GM12891 (cell line): ENCODE results near the gene PHTF1.

Experiments
- DNase-seq: peaks from one replicate; pipeline ENCODE4 v3.0.0; 2011; ENCODE audit warnings: low spot score; ENCODE audit not compliant: insufficient read length
- FAIRE-seq: peaks from 2 replicates; lab custom pipeline; 2011; peaks lifted over from hg19 to GRCh38; lab: Jason Lieb, UNC
- PAX5 ChIP-seq: IDR thresholded peaks from 2 replicates; pipeline ENCODE4 v1.6.1; 2011; ENCODE audit warnings: low read length, moderate library complexity, mild to moderate bottlenecking; ENCODE audit not compliant: insufficient read depth, severe bottlenecking
- POLR2A ChIP-seq: IDR thresholded peaks from 2 replicates; pipeline ENCODE4 v1.6.1; 2011; ENCODE audit warnings: low read depth, low read length, control low read depth
- POLR2AphosphoS5 ChIP-seq: IDR thresholded peaks from 2 replicates; pipeline ENCODE4 v1.6.1; 2011; ENCODE audit warnings: low read depth, low read length, control low read depth
- POU2F2 ChIP-seq: IDR thresholded peaks from 2 replicates; pipeline ENCODE4 v1.6.1; 2011; ENCODE audit warnings: low read depth, mild to moderate bottlenecking, control low read depth, low read length, moderate library complexity
- SPI1 ChIP-seq: IDR thresholded peaks from 2 replicates; pipeline ENCODE4 v1.6.1; 2011; ENCODE audit warnings: low read depth, low read length, control low read depth
- TAF1 ChIP-seq: IDR thresholded peaks from 2 replicates; pipeline ENCODE4 v1.6.1; 2011; ENCODE audit warnings: low read depth, low read length, control low read depth

Gene PHTF1

DNA sequence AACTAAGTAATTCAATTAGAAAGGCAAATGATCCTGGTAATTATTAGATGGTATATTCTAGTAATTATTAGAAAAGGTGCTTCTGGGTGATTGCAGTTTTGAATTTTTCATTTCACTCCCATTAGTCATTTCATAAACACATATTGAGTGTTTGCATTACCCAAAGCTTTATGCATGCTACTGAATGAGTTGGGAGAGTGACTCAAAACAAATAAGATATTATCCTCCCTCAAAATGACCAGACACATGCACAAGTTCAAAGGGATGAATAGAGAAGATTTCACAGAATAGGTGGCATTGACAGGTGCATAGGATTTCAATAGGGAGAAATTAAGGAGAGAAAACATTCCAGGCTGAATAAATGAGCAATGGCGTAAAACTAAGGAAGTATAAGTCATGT is 84.7 kb downstream of the PHTF1 start:
- no peak for FAIRE-seq

DNA sequence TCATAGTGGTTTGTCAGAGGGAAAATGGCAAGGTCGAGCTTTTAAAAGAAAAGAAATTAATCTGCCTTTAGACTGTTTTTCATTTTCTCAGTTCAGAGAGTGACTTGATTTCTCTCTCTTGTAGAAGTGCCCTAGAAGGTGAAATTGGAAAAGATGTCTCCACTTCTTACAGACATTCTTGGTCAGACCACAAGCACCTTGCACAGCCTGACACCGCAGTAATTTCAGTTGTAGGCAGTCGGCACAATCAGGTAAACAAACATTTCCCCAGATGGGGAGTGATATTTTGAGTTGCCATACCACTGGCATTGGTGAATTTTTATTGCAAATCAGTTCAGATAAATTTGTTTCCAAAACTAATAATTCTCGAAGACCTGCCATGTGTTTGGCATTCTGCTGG is 86.8 kb downstream of the PHTF1 start:
- DNase-seq (no peak), FAIRE-seq (no peak)
- TF ChIP-seq POLR2A (no peak), POLR2AphosphoS5 (no peak), SPI1 (no peak), POU2F2 (no peak), PAX5 (no peak), TAF1 (no peak)

More for the DNA sequence above, 84.7 kb downstream of the PHTF1 start:
- TF ChIP-seq POU2F2 = no peak
- no peak for TF ChIP-seq SPI1
- TF ChIP-seq POLR2A = no peak
- TF ChIP-seq PAX5 = no peak
- TF ChIP-seq POLR2AphosphoS5 = no peak
- DNase-seq = no peak

DNA sequence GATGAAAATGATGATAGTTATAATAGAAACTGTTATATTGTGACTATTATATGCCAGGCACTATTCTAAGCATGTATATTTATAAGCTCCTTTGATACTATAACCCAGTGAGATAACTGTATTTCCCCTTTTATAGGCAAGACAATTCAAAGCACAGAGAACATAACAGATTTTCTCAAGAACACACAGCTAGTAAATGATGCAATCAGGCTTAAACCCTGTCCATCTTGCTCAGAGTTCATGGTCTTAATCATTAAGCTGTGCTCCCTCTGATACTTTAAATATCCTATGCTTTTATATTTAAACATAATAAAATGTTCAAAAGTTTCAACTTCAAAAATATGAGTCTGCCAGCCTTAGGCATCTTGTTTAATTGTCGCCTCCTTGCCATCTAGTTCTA is 88.6 kb downstream of the PHTF1 start:
- DNase-seq = no peak
- FAIRE-seq = no peak
- TF ChIP-seq SPI1 = no peak
- TF ChIP-seq TAF1 = no peak
- no peak for TF ChIP-seq POLR2A
- TF ChIP-seq PAX5 = no peak
- TF ChIP-seq POLR2AphosphoS5 = no peak
- TF ChIP-seq POU2F2 = no peak

DNA sequence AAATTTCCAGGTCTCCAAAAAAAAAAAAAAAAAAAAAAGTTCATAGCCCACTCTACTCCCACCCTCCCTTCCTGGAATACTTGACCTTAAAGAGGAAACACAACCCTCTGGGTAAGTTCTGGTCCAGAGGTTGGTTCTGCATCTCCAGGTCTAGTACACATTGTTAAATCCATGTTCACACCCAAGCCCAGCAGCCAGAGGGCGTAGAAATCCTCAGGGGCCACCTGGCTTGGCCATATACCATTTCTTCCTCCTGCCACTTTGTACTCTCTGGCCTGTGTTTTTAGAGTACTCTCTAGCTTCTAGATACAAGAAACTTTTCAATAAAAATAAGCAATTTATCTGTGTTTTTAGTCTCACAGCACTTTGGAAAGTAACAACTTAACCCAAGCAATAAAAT is 89.3 kb downstream of the PHTF1 start:
- FAIRE-seq (no peak), DNase-seq (no peak)
- no peak for TF ChIP-seq SPI1

DNA sequence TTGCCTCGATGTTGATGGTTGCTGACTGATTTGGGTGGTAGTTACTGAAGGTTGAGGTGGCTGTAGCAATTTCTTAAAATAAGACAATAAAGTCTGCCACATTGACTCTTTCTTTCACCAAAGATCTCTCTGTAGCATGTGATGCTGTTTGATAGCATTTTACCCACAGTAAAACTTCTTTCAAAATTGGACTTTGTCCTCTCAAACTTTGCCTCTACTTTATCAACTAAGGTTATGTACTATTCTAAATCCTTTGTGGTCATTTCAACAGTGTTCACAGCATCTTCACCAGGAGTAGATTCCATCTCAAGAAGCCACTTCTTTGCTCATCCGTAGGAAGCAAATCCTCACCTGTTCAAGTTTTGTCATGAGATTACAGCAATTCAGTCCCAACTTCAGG is 93.2 kb downstream of the PHTF1 start:
- TF ChIP-seq SPI1 = no peak
- no peak for FAIRE-seq
- DNase-seq = no peak

DNA sequence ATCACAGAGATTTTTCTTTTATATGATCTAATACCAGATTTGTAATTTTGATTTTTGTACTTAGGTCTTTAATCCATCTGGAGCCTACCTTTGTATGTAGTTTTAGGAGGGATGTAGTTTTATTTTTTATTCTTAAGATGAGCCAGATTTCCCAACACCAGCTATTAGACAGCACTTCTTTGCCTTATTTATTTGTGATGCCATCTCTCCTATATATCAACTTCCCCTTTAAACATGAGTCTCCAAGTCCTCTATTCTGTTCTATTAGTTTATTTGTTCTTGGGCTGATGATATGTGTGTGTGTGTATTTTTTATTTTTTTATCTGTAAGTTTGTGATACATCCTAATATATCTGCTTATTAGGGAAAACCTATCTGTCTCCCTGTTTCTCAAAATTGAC is 94.2 kb downstream of the PHTF1 start:
- DNase-seq (no peak), FAIRE-seq (no peak)
- no peak for TF ChIP-seq PAX5
- TF ChIP-seq SPI1 = no peak
- TF ChIP-seq TAF1 = no peak
- no peak for TF ChIP-seq POLR2A
- TF ChIP-seq POU2F2 = no peak
- no peak for TF ChIP-seq POLR2AphosphoS5

DNA sequence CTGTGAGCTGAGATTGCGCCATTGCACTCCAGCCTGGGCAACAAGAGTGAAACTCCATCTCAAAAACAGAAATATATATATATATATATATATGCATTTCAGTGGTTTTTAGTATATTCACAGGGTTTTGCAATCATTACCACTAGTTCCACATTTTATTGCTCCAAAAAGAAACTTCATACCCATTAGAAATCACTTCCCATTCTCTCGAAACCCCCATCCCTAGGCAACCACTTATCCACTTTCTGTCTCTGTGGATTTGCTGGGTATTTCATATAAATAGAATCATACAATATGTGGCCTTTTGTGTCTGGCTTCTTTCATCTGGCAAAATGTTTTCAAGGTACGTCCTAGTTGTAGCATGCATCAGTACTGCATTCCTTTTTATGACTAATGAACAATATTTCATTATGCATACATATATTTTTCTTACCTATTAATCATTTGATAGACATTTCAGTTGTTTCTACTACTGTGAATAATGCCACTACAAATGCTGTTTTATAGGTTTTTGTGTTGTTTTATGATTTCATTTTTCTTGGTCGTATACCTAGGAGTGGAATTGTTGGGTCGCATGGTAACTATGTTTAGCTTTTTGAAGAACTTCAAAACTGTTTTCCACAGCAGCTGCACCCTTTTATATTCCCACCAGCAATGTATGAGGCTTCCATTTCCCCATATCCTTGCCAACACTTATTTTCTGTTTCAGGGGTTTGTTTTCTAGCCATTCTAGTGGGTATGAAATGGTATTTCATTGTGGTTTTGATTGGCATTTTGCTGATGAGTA is 95.9 kb downstream of the PHTF1 start:
- no peak for FAIRE-seq
- TF ChIP-seq TAF1 (no peak), POU2F2 (no peak), POLR2AphosphoS5 (no peak), POLR2A (no peak), PAX5 (no peak), SPI1 (no peak)
- no peak for DNase-seq

DNA sequence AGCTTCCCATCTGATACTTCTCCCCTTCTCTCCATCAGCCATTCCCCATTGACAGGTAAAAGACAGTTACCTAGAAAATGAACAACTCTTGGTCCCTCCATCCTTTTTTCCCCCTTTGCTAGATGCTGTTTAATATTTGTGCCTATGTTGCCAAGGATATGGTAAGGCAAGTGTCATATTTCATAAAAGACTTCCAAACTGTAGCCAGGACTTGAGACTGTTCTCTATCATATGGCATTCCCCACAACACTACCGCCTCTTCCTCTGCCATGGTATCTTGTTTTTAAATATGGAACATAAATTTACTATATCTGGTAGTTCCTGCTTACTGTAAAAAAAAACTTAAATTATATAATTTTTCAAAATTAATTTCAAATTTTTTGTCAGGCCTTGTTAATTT is 97.2 kb downstream of the PHTF1 start:
- TF ChIP-seq SPI1 = no peak
- no peak for TF ChIP-seq POLR2A
- TF ChIP-seq POU2F2 = no peak
- TF ChIP-seq POLR2AphosphoS5 = no peak
- no peak for TF ChIP-seq PAX5
- TF ChIP-seq TAF1 = no peak
- FAIRE-seq (no peak), DNase-seq (no peak)

DNA sequence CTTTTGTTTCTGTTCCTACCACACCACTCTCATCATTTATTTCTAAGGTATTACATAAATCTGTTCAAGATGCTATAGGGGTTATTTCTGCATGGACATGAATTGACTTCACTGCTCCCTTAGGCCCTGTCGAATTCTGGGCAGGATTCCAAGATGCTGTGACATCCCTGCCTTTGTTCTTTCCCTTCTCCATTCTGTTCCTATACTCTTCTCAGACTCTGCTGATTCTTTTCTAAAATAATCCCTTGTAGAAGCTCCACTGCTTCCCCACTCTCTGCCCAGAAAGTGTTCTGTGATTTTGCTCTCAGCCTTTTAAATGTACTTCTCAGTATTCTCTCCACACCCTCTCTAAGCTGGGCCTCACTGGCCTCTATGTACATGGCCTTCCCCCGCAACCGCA is 99.2 kb downstream of the PHTF1 start:
- FAIRE-seq (no peak), DNase-seq (no peak)
- no peak for TF ChIP-seq POLR2A
- no peak for TF ChIP-seq TAF1
- no peak for TF ChIP-seq PAX5

DNA sequence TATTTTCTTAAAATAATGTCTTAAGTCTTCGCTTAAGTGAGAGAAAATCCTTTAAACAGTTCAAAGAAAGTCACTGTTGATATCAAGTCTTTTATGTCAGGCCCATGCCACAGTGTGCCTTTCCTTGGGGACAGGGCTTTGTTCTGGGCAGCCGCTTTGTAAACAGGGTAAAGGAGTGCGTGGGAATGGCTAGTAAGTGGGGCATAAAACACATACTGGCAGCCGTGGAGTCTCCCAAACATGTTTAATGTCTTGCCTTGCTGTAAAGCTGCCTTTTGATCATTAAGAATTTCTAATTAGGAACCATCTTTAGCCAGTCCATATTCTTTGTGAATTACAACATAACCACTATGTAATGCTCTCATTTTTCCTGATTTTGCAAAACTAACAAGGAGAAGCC is 99.7 kb downstream of the PHTF1 start:
- FAIRE-seq = no peak
- TF ChIP-seq POLR2AphosphoS5 (no peak), TAF1 (no peak), PAX5 (no peak), POU2F2 (no peak), POLR2A (no peak), SPI1 (no peak)
- DNase-seq = no peak
